H9 (cell line): ENCODE data around the gene SHISA9. TPM values are rescaled to one million over a fixed set of nuclear protein-coding genes. Genes with fewer than 3 reads are reported as not detected.

Experiments used
- DNase-seq: peaks from one replicate; pipeline ENCODE4 v3.0.0-alpha.2; 2017
- H2AFZ ChIP-seq: one replicate; pipeline ENCODE4 v1.6.1; 2013; ENCODE audit warnings: mild to moderate bottlenecking, low read length, control low read depth, moderate library complexity
- H2AK5ac ChIP-seq: 2 replicates; pipeline ENCODE4 v1.6.1; 2013; ENCODE audit warnings: low read length, control low read depth, mixed read lengths; ENCODE audit not compliant: insufficient read length
- H2BK120ac ChIP-seq: one replicate; pipeline ENCODE4 v1.6.1; 2013; ENCODE audit warnings: low read depth, mild to moderate bottlenecking, low read length, control low read depth, inconsistent platforms; ENCODE audit not compliant: poor library complexity, severe bottlenecking
- H2BK12ac ChIP-seq: 2 replicates; pipeline ENCODE4 v1.6.1; 2013; ENCODE audit warnings: low read length, control low read depth, mixed read lengths, low read depth; ENCODE audit not compliant: insufficient read length
- H2BK15ac ChIP-seq: 2 replicates; pipeline ENCODE4 v1.6.1; 2013; ENCODE audit warnings: low read depth, low read length, control low read depth
- H2BK20ac ChIP-seq: one replicate; pipeline ENCODE4 v1.6.1; 2013; ENCODE audit warnings: low read depth, mild to moderate bottlenecking, low read length, control low read depth, inconsistent platforms; ENCODE audit not compliant: poor library complexity, severe bottlenecking
- H2BK5ac ChIP-seq: 2 replicates; pipeline ENCODE4 v1.6.1; 2013; ENCODE audit warnings: low read length, control low read depth, mixed read lengths; ENCODE audit not compliant: insufficient read length
- H3K14ac ChIP-seq: 2 replicates; pipeline ENCODE4 v1.6.1; 2013; ENCODE audit warnings: low read length, control low read depth; ENCODE audit not compliant: insufficient read depth
- H3K18ac ChIP-seq: 2 replicates; pipeline ENCODE4 v1.6.1; 2013; ENCODE audit warnings: low read depth, mild to moderate bottlenecking, mixed read lengths, low read length, control low read depth; ENCODE audit not compliant: insufficient read length
- H3K23ac ChIP-seq: 2 replicates; pipeline ENCODE4 v1.6.1; 2013; ENCODE audit warnings: low read length, control low read depth, mixed read lengths, low read depth; ENCODE audit not compliant: insufficient read length
- H3K23me2 ChIP-seq: 2 replicates; pipeline ENCODE4 v1.6.1; 2013; ENCODE audit warnings: low read depth, mild to moderate bottlenecking, mixed read lengths, low read length, control low read depth; ENCODE audit not compliant: insufficient read length, poor library complexity, severe bottlenecking
- H3K27ac ChIP-seq: 2 replicates; pipeline ENCODE4 v1.5.1; 2013; ENCODE audit warnings: low read length, control low read depth, mixed read lengths, low read depth; ENCODE audit not compliant: insufficient read length
- H3K27me3 ChIP-seq: 2 replicates; pipeline ENCODE4 v1.6.1; 2013; ENCODE audit warnings: low read length, control low read depth, inconsistent platforms; ENCODE audit not compliant: insufficient read depth
- H3K4ac ChIP-seq: 2 replicates; pipeline ENCODE4 v1.6.1; 2013; ENCODE audit warnings: low read depth, mild to moderate bottlenecking, control low read depth, inconsistent platforms, low read length, moderate library complexity
- H3K4me1 ChIP-seq: 2 replicates; pipeline ENCODE4 v1.6.1; 2013; ENCODE audit warnings: low read length, control low read depth, inconsistent platforms; ENCODE audit not compliant: insufficient read depth
- H3K4me2 ChIP-seq: 2 replicates; pipeline ENCODE4 v1.6.1; 2013; ENCODE audit warnings: low read length, control low read depth, mixed read lengths; ENCODE audit not compliant: insufficient read length, insufficient read depth
- H3K56ac ChIP-seq: 2 replicates; pipeline ENCODE4 v1.6.1; 2013; ENCODE audit warnings: low read depth, mild to moderate bottlenecking, mixed read lengths, low read length, control low read depth; ENCODE audit not compliant: insufficient read length
- H3K79me1 ChIP-seq: 2 replicates; pipeline ENCODE4 v1.6.1; 2013; ENCODE audit warnings: low read depth, mild to moderate bottlenecking, moderate library complexity, low read length, control low read depth, inconsistent platforms; ENCODE audit not compliant: insufficient read depth, poor library complexity, severe bottlenecking
- H3K79me2 ChIP-seq: 2 replicates; pipeline ENCODE4 v1.6.1; 2013; ENCODE audit warnings: low read length, control low read depth, inconsistent platforms; ENCODE audit not compliant: insufficient read depth
- H3K9ac ChIP-seq: 2 replicates; pipeline ENCODE4 v1.6.1; 2013; ENCODE audit warnings: low read length, control low read depth, mixed read lengths; ENCODE audit not compliant: insufficient read length; ENCODE audit errors: extremely low read depth
- H3K9me3 ChIP-seq: one replicate; pipeline ENCODE4 v1.6.1; 2013; ENCODE audit warnings: low read depth, low read length, inconsistent platforms; ENCODE audit not compliant: control insufficient read depth
- H3T11ph ChIP-seq: one replicate; pipeline ENCODE4 v1.6.1; 2013; ENCODE audit warnings: mild to moderate bottlenecking, low read length, control low read depth, inconsistent platforms
- H4K20me1 ChIP-seq: one replicate; pipeline ENCODE4 v1.6.1; 2013; ENCODE audit not compliant: control insufficient read depth, insufficient read length, insufficient read depth
- H4K5ac ChIP-seq: 2 replicates; pipeline ENCODE4 v1.6.1; 2013; ENCODE audit warnings: low read depth, mild to moderate bottlenecking, mixed read lengths, low read length, control low read depth; ENCODE audit not compliant: insufficient read length
- H4K8ac ChIP-seq: replicated peaks from 2 replicates; pipeline ENCODE4 v1.6.1; 2013; ENCODE audit warnings: low read length, control low read depth, mixed read lengths, low read depth; ENCODE audit not compliant: insufficient read length
- H4K91ac ChIP-seq: 2 replicates; pipeline ENCODE4 v1.6.1; 2013; ENCODE audit warnings: low read depth, mild to moderate bottlenecking, moderate library complexity, mixed read lengths, low read length, control low read depth; ENCODE audit not compliant: insufficient read length
- H3K27ac Mint-ChIP-seq, 3 experiments: 2 replicates in 2 of 3; 3 replicates in 1 of 3; pipeline ENCODE4 v1.8.0; 2020 to 2021; ENCODE audit warnings: mixed read lengths in 3 of 3, mild to moderate bottlenecking in 1 of 3, moderate library complexity in 1 of 3
- H3K27me3 Mint-ChIP-seq: 2 replicates; pipeline ENCODE4 v1.8.0; 2021; ENCODE audit warnings: low read depth, mild to moderate bottlenecking, moderate library complexity, mixed read lengths
- H3K36me3 Mint-ChIP-seq, 3 experiments: 2 replicates in 2 of 3; 3 replicates in 1 of 3; pipeline ENCODE4 v1.8.0; 2020 to 2021; ENCODE audit warnings: low read depth in 3 of 3, mixed read lengths in 3 of 3; ENCODE audit not compliant: insufficient read depth in 1 of 3
- H3K4me1 Mint-ChIP-seq, 2 experiments: 2 replicates each; pipeline ENCODE4 v1.8.0; 2020; ENCODE audit warnings: mixed read lengths in 2 of 2
- H3K4me3 Mint-ChIP-seq, 2 experiments: 2 replicates in 1 of 2; 3 replicates in 1 of 2; pipeline ENCODE4 v1.8.0; 2020 to 2021; ENCODE audit warnings: mild to moderate bottlenecking in 2 of 2, mixed read lengths in 2 of 2, moderate library complexity in 1 of 2
- H3K9me3 Mint-ChIP-seq, 2 experiments: 2 replicates in 1 of 2; 3 replicates in 1 of 2; pipeline ENCODE4 v1.8.0; 2020; ENCODE audit warnings: mild to moderate bottlenecking in 2 of 2, mixed read lengths in 2 of 2, moderate library complexity in 1 of 2
- CTCF ChIP-seq: fragments of 200-600 bp; sonication (generic); conservative IDR thresholded peaks from 3 replicates; pipeline ENCODE4 v1.8.0; 2021; ENCODE audit warnings: antibody characterized with exemption, mild to moderate bottlenecking
- WGBS: extraction: QIAGEN DNeasy Blood & Tissue Kit; methylation state at CpG from one replicate; pipeline ENCODE4 v1.1.7; 2013; ENCODE audit warnings: missing lambda C conversion rate, low lambda C conversion rate, mixed read lengths; ENCODE audit not compliant: insufficient read length; ENCODE audit errors: extremely low coverage; 5-methylcytosine and 5-hydroxymethylcytosine counted together
- total RNA-seq: library from RNA; stranded (reverse); gene quantifications from 2 replicates; pipeline ENCODE4 v1.2.1, GENCODE V29; 2021

SHISA9 gene
- total RNA-seq, 1 experiment from 2014 or later: 7.0 TPM

GRCh38 chr16:13148294-13148693 lies 246.9 kb downstream of the SHISA9 start:
- TF ChIP-seq CTCF: no peak

More at GRCh38 chr16:13148294-13148693, 246.9 kb downstream of the SHISA9 start:
- Mint-ChIP-seq H3K4me1 (peaks cover 12 to 14% of the 10 kb centered on the region in 2 experiments), H3K27ac (no peak overlapping the region; a peak in 1 of 7 replicates), H3K9me3 (no peaks in the 10 kb centered on the region), H3K27me3 (no peaks in the 10 kb centered on the region), H3K36me3 (no peaks in the 10 kb centered on the region), H3K4me3 (no peak overlapping the region)
- no peak for DNase-seq
- Histone ChIP-seq H3K14ac (no peak overlapping the region), H3K79me2 (peaks cover 2% of the 10 kb centered on the region; the same call in 1 of the 2 replicates), H3K4ac (no peak overlapping the region), H3K23ac (no peak overlapping the region), H2AFZ (no peak overlapping the region), H3K79me1 (no peaks in the 10 kb centered on the region), H2BK20ac (no peak overlapping the region), H3K27ac (no peak overlapping the region), H3K27me3 (no peaks in the 10 kb centered on the region), H4K20me1 (no peaks in the 10 kb centered on the region), H3K9me3 (no peaks in the 10 kb centered on the region), H3K56ac (no peak overlapping the region), H3K9ac (no peak overlapping the region), H2BK5ac (no peak overlapping the region), H2AK5ac (no peak overlapping the region), H2BK12ac (no peak overlapping the region), H3K23me2 (no peaks in the 10 kb centered on the region), H2BK120ac (no peak overlapping the region), H3T11ph (no peak overlapping the region), H2BK15ac (no peak overlapping the region), H3K4me2 (no peak overlapping the region), H3K4me1 (peaks cover 4% of the 10 kb centered on the region; the same call in 1 of the 2 replicates), H3K18ac (no peak overlapping the region), H4K5ac (no peak overlapping the region), H4K8ac (no peak overlapping the region), H4K91ac (no peak overlapping the region)
- WGBS: 100% methylated on average over 2 of the region's 3 CpGs
